Naive thymus-derived CD4-positive, alpha-beta T cell (primary cell): Measurements from ENCODE around the gene TMEM86B. TPM values are rescaled to one million over a fixed set of nuclear protein-coding genes. Genes with fewer than 3 reads are reported as not detected.

Experiments used
- ATAC-seq: fragments of 150-1000 bp; cut with Tn5 transposase; 2 replicates; pipeline ENCODE4 v1.10.0; 2021; ENCODE audit warnings: mild to moderate bottlenecking, moderate library complexity
- CTCF ChIA-PET: fragments of 350-600 bp; sonication (Branson Sonifier 250); formaldehyde crosslinking; loops from one replicate; lab custom pipeline; 2021; ENCODE audit warnings: antibody characterized with exemption; lab: Charles Lee
- POLR2A ChIA-PET: fragments of 350-600 bp; sonication (Branson Sonifier 250); formaldehyde crosslinking; loops from one replicate; lab custom pipeline; 2021; ENCODE audit warnings: antibody characterized with exemption, inconsistent platforms; lab: Charles Lee
- DNase-seq, 9 donors: peaks; one replicate each; pipeline versions ENCODE4 v3.0.0 to v3.0.0-alpha.2; 2020 to 2022; ENCODE audit warnings: mixed read lengths in 1 of 9
- H3K27ac ChIP-seq: one replicate; pipeline ENCODE4 v1.7.0; 2013; ENCODE audit warnings: mild to moderate bottlenecking, low read depth, low read length, moderate library complexity
- H3K27me3 ChIP-seq, 2 donors: one replicate each; pipeline ENCODE4 v1.7.0; 2013; ENCODE audit warnings: low read length in 2 of 2, mild to moderate bottlenecking in 2 of 2, moderate library complexity in 2 of 2; ENCODE audit not compliant: control insufficient read depth in 2 of 2, insufficient read depth in 2 of 2
- H3K36me3 ChIP-seq, 3 experiments: 1 replicate in 2 of 3; 2 replicates in 1 of 3; pipeline ENCODE4 v1.7.0; 2013; ENCODE audit warnings: low read length in 3 of 3, mild to moderate bottlenecking in 3 of 3, moderate library complexity in 1 of 3; ENCODE audit not compliant: insufficient read depth in 3 of 3, control insufficient read depth in 2 of 3
- H3K4me1 ChIP-seq, 2 donors: one replicate each; pipeline ENCODE4 v1.7.0; 2013; ENCODE audit warnings: low read length in 2 of 2, mild to moderate bottlenecking in 2 of 2, moderate library complexity in 1 of 2; ENCODE audit not compliant: control insufficient read depth in 2 of 2, insufficient read depth in 2 of 2
- H3K4me3 ChIP-seq: 2 replicates; pipeline ENCODE4 v1.7.0; 2013; ENCODE audit warnings: mild to moderate bottlenecking, low read length
- H3K9me3 ChIP-seq, 3 experiments: 1 replicate in 2 of 3; 2 replicates in 1 of 3; pipeline ENCODE4 v1.7.0; 2013; ENCODE audit warnings: low read length in 3 of 3; ENCODE audit not compliant: control insufficient read depth in 2 of 3
- H3K27ac Mint-ChIP-seq, 9 donors: one replicate each; pipeline ENCODE4 v1.8.0; 2020 to 2022; ENCODE audit warnings: mixed read lengths in 9 of 9, mild to moderate bottlenecking in 8 of 9, moderate library complexity in 5 of 9, inconsistent platforms in 2 of 9
- H3K27me3 Mint-ChIP-seq, 5 donors: one replicate each; pipeline ENCODE4 v1.8.0; 2021 to 2022; ENCODE audit warnings: mixed read lengths in 5 of 5, mild to moderate bottlenecking in 1 of 5
- H3K36me3 Mint-ChIP-seq, 5 donors: one replicate each; pipeline ENCODE4 v1.8.0; 2020 to 2022; ENCODE audit warnings: mixed read lengths in 5 of 5, mild to moderate bottlenecking in 3 of 5, inconsistent platforms in 1 of 5
- H3K4me1 Mint-ChIP-seq, 7 donors: one replicate each; pipeline ENCODE4 v1.8.0; 2020 to 2022; ENCODE audit warnings: mixed read lengths in 7 of 7, mild to moderate bottlenecking in 3 of 7, inconsistent platforms in 1 of 7
- H3K4me3 Mint-ChIP-seq, 10 donors: one replicate each; pipeline ENCODE4 v1.8.0; 2020 to 2022; ENCODE audit warnings: mild to moderate bottlenecking in 10 of 10, mixed read lengths in 10 of 10, moderate library complexity in 6 of 10, inconsistent platforms in 2 of 10
- H3K9me3 Mint-ChIP-seq, 11 donors: one replicate each; pipeline ENCODE4 v1.8.0; 2020 to 2022; ENCODE audit warnings: mixed read lengths in 11 of 11, mild to moderate bottlenecking in 4 of 11, inconsistent platforms in 1 of 11, moderate library complexity in 1 of 11
- intact Hi-C, 2 donors: fragments of 100-400 bp; cut with micrococcal nuclease; formaldehyde crosslinking; loops; one replicate each; pipeline ENCODE4 v1.15.1; 2023
- polyA plus RNA-seq, 2 donors: library from polyadenylated mRNA; unstranded; fragments of 300-500 nt; fragmentation: Illumina TruSeq; gene quantifications; one replicate each; pipeline ENCODE4 v1.2.3, GENCODE V29; 2021
- total RNA-seq, 6 experiments: library from RNA in 5 of 6; stranded (reverse) in 5 of 6; gene quantifications; 1 replicate in 5 of 6; 2 replicates in 1 of 6; pipeline ENCODE4 v1.2.3 and lab custom pipeline; 2021 to 2026

TMEM86B gene
- total and polyA plus RNA-seq, 7 experiments from 2014 or later = 1.2 to 24.1 (median 10.5) TPM

- Mint-ChIP-seq H3K4me3 (peak overlapping the region in 1 of 10 donors; percentile 31), H3K4me1 (peaks cover 23 to 47% (median 35%) of the 10 kb centered on the region in 7 donors)
- H3K27me3 ChIP-seq = no peaks in the 10 kb centered on the region
Observed at GRCh38 chr19:55247621-55248099, 19.1 kb upstream of the TMEM86B start.

GRCh38 chr19:55246462-55247451 is 18.2 kb upstream of the TMEM86B start:
- H3K27ac Mint-ChIP-seq = no peak overlapping the region
- intact Hi-C loops = no loop called here
- POLR2A ChIA-PET = interaction anchor here (1.0 to 1.6 kb wide), 2 partner anchors 7 to 12 kb away, joined by 3 to 5 read pairs; partner anchors contain the start of gene PPP6R1

More at GRCh38 chr19:55247621-55248099, 19.1 kb upstream of the TMEM86B start:
- no peaks in the 10 kb centered on the region for H3K9me3 ChIP-seq
- H3K4me1 ChIP-seq = peaks cover 38 to 50% of the 10 kb centered on the region in 2 donors
- H3K27me3 Mint-ChIP-seq = no peaks in the 10 kb centered on the region
- intact Hi-C loops = no loop called here
- DNase-seq (no peak), ATAC-seq (no peak)
- no peak overlapping the region for H3K4me3 ChIP-seq
- H3K27ac Mint-ChIP-seq = no peak overlapping the region
- ChIA-PET CTCF (interaction anchor here (0.6 kb wide), 1 partner anchor 9 kb away, joined by 3 read pairs; no protein-coding TSS in a partner anchor), POLR2A (interaction anchor here (1.4 kb wide), 1 partner anchor 9 kb away, joined by 3 read pairs; no protein-coding TSS in a partner anchor)
- H3K36me3 Mint-ChIP-seq = peaks cover 3 to 32% (median 10%) of the 10 kb centered on the region in 5 donors
- H3K9me3 Mint-ChIP-seq = peaks cover 0 to 1% (median 0%) of the 10 kb centered on the region in 11 donors
- H3K36me3 ChIP-seq = peaks cover 17 to 74% (median 24%) of the 10 kb centered on the region in 3 experiments
- H3K27ac ChIP-seq = no peak overlapping the region

GRCh38 chr19:55245236-55245904 is 16.8 kb upstream of the TMEM86B start:
- intact Hi-C loops = no loop called here
- ATAC-seq = no peak
- DNase-seq = no peak
- Histone ChIP-seq H3K36me3 (peaks cover 17 to 94% (median 41%) of the 10 kb centered on the region in 3 experiments), H3K9me3 (no peaks in the 10 kb centered on the region), H3K4me1 (peaks cover 15 to 28% of the 10 kb centered on the region in 2 donors), H3K4me3 (no peak overlapping the region), H3K27ac (no peak overlapping the region), H3K27me3 (no peaks in the 10 kb centered on the region)
- no peaks in the 10 kb centered on the region for H3K27me3 Mint-ChIP-seq
- ChIA-PET POLR2A (interaction anchor here (1.6 kb wide), 1 partner anchor 9 kb away, joined by 5 read pairs; no protein-coding TSS in a partner anchor), CTCF (no interaction called here)
- H3K9me3 Mint-ChIP-seq = peaks cover 0 to 1% (median 0%) of the 10 kb centered on the region in 11 donors
- H3K36me3 Mint-ChIP-seq = peaks cover 4 to 35% (median 11%) of the 10 kb centered on the region in 5 donors
- H3K4me1 Mint-ChIP-seq = peaks cover 7 to 26% (median 19%) of the 10 kb centered on the region in 7 donors
- H3K4me3 Mint-ChIP-seq = no peak overlapping the region
- H3K27ac Mint-ChIP-seq = no peak overlapping the region

More at GRCh38 chr19:55246462-55247451, 18.2 kb upstream of the TMEM86B start:
- Histone ChIP-seq H3K27me3 (no peaks in the 10 kb centered on the region), H3K36me3 (peaks cover 17 to 83% (median 29%) of the 10 kb centered on the region in 3 experiments), H3K4me1 (peaks cover 29 to 42% of the 10 kb centered on the region in 2 donors), H3K9me3 (no peaks in the 10 kb centered on the region), H3K4me3 (no peak overlapping the region), H3K27ac (no peak overlapping the region)
- no peak for DNase-seq
- CTCF ChIA-PET = no interaction called here
- H3K36me3 Mint-ChIP-seq = peaks cover 4 to 33% (median 12%) of the 10 kb centered on the region in 5 donors
- no peaks in the 10 kb centered on the region for H3K27me3 Mint-ChIP-seq
- no peak for ATAC-seq
- peak overlapping the region in 1 of 10 donors; percentile 31 for H3K4me3 Mint-ChIP-seq
- peaks cover 0 to 1% (median 0%) of the 10 kb centered on the region in 11 donors for H3K9me3 Mint-ChIP-seq
- H3K4me1 Mint-ChIP-seq = peaks cover 20 to 39% (median 33%) of the 10 kb centered on the region in 7 donors

GRCh38 chr19:55244004-55244680 is 15.6 kb upstream of the TMEM86B start:
- ATAC-seq = no peak
- H3K27ac Mint-ChIP-seq = no peak overlapping the region

GRCh38 chr19:55242517-55242916 is 14.0 kb upstream of the TMEM86B start:
- H3K36me3 ChIP-seq = peaks cover 27 to 98% (median 61%) of the 10 kb centered on the region in 3 experiments
- H3K36me3 Mint-ChIP-seq = peaks cover 4 to 34% (median 9%) of the 10 kb centered on the region in 5 donors
- CTCF ChIA-PET = no interaction called here
- DNase-seq = no peak
- H3K4me3 Mint-ChIP-seq = no peak overlapping the region
- H3K9me3 ChIP-seq = no peaks in the 10 kb centered on the region
- ATAC-seq = no peak
- POLR2A ChIA-PET = interaction anchor here (0.7 to 1.8 kb wide), 2 partner anchors 11 to 17 kb away, joined by 3 to 5 read pairs; no protein-coding TSS in a partner anchor
- peaks cover 0 to 3% of the 10 kb centered on the region in 2 donors for H3K4me1 ChIP-seq
- H3K27ac Mint-ChIP-seq = peak overlapping the region in 2 of 9 donors; percentile 21 to 80
- H3K27me3 Mint-ChIP-seq = no peaks in the 10 kb centered on the region
- intact Hi-C loops = no loop called here
- no peak overlapping the region for H3K4me3 ChIP-seq
- H3K27ac ChIP-seq = no peak overlapping the region
- H3K27me3 ChIP-seq = no peaks in the 10 kb centered on the region
- peaks cover 0 to 8% (median 3%) of the 10 kb centered on the region in 7 donors for H3K4me1 Mint-ChIP-seq
- peaks cover 0 to 1% (median 0%) of the 10 kb centered on the region in 11 donors for H3K9me3 Mint-ChIP-seq

More at GRCh38 chr19:55244004-55244680, 15.6 kb upstream of the TMEM86B start:
- no peak overlapping the region for H3K4me3 ChIP-seq
- peaks cover 8 to 19% of the 10 kb centered on the region in 2 donors for H3K4me1 ChIP-seq
- no peak for DNase-seq
- H3K27ac ChIP-seq = no peak overlapping the region
- CTCF ChIA-PET = no interaction called here
- H3K27me3 Mint-ChIP-seq = no peaks in the 10 kb centered on the region
- no peaks in the 10 kb centered on the region for H3K9me3 ChIP-seq
- peaks cover 4 to 37% (median 12%) of the 10 kb centered on the region in 5 donors for H3K36me3 Mint-ChIP-seq
- intact Hi-C loops = no loop called here
- H3K9me3 Mint-ChIP-seq = peaks cover 0 to 1% (median 0%) of the 10 kb centered on the region in 11 donors
- H3K36me3 ChIP-seq = peaks cover 22 to 98% (median 49%) of the 10 kb centered on the region in 3 experiments
- no peak overlapping the region for H3K4me3 Mint-ChIP-seq
- H3K4me1 Mint-ChIP-seq = peaks cover 7 to 21% (median 16%) of the 10 kb centered on the region in 7 donors
- POLR2A ChIA-PET = interaction anchor here (0.5 kb wide), 1 partner anchor 389 kb away, joined by 3 read pairs; no protein-coding TSS in a partner anchor
- no peaks in the 10 kb centered on the region for H3K27me3 ChIP-seq
